AG09319 (cell line): ENCODE data around the gene PARN.
"Not testable (repeated sequence)": the region's sequence is repeated elsewhere in the genome, so short reads cannot be mapped to it uniquely, and the experiment has no call there.

Experiments
- DNase-seq: peaks from one replicate; pipeline ENCODE4 v3.0.0-alpha.2; 2010; ENCODE audit warnings: low read depth; ENCODE audit errors: extremely low read depth
- CTCF ChIP-seq: IDR thresholded peaks from 2 replicates; pipeline ENCODE4 v1.5.1; 2011; ENCODE audit warnings: low read depth, mild to moderate bottlenecking, inconsistent platforms, low read length, moderate library complexity

The PARN gene

GRCh38 chr16:14445937-14446715 is 183.9 kb downstream of the PARN start:
- TF ChIP-seq CTCF: no peak
- DNase-seq: no peak

GRCh38 chr16:14444979-14445810 is 184.9 kb downstream of the PARN start:
- TF ChIP-seq CTCF: no peak; the same call in 1 of the 2 replicates
- DNase-seq: no peak

- DNase-seq: not testable (repeated sequence)
These were observed 188.5 kb downstream of the PARN start for GRCh38 chr16:14441533-14441932.

- no peak for DNase-seq
- no peak for TF ChIP-seq CTCF
These were observed 191.8 kb downstream of the PARN start for GRCh38 chr16:14438256-14438655.

GRCh38 chr16:14437426-14437825 is 192.6 kb downstream of the PARN start:
- TF ChIP-seq CTCF: no peak
- DNase-seq: no peak

GRCh38 chr16:14436401-14436955 is 193.6 kb downstream of the PARN start:
- no peak for TF ChIP-seq CTCF
- DNase-seq: no peak

GRCh38 chr16:14434860-14435259 is 195.2 kb downstream of the PARN start:
- no peak for TF ChIP-seq CTCF
- no peak for DNase-seq

GRCh38 chr16:14428971-14429637 is 201.0 kb downstream of the PARN start:
- not testable (repeated sequence) for DNase-seq
